ENCODE measurements around the gene FILIP1L.

DNA sequence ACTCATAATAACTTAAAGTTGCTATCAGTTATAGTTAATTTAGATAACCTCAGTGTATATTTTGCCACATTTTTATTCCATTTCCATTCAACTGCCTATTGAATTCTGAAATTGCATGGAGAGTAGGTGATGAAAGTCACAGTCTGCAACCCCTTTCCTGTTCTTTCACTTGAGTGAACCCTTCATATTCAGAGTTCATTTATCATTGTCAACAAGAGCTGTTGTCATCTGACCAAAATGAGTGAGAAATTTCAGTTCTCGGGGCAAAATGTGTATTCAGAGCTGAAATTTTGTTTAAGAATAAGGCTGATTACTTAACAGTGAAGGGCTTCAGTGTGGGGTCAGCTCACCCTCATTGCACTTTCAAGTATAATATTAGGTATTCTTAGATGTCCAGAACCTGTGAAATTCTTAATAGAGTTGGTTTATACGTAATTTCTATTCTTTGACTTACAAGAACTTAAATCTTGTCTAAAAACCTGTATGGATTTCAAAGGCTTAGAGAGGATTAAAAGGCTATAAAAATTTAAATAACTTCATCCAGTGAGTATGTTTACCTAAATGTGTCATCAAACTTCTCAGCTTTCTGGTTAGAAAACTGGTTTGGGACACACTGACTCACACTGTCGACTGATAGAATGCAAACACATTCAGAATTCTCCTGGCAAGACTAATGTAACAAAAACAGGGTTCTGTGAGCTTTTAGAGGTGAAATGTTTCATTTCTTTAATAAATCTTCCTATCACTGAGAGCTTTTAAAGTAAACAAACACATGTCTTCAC lies 204.4 kb downstream of the FILIP1L start:
- TF ChIP-seq, protein P1, sequence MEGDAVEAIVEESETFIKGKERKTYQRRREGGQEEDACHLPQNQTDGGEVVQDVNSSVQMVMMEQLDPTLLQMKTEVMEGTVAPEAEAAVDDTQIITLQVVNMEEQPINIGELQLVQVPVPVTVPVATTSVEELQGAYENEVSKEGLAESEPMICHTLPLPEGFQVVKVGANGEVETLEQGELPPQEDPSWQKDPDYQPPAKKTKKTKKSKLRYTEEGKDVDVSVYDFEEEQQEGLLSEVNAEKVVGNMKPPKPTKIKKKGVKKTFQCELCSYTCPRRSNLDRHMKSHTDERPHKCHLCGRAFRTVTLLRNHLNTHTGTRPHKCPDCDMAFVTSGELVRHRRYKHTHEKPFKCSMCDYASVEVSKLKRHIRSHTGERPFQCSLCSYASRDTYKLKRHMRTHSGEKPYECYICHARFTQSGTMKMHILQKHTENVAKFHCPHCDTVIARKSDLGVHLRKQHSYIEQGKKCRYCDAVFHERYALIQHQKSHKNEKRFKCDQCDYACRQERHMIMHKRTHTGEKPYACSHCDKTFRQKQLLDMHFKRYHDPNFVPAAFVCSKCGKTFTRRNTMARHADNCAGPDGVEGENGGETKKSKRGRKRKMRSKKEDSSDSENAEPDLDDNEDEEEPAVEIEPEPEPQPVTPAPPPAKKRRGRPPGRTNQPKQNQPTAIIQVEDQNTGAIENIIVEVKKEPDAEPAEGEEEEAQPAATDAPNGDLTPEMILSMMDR (IDR thresholded peaks at IDR 0.05): no peak
- TF ChIP-seq POLR2AphosphoS5 (IDR thresholded peaks at IDR 0.05; ENCODE audit: insufficient read depth in 1 of 2, low read depth in 1 of 2): no peak

Data from vagina (tissue), 2 donors.